Ovary (tissue), 9 donors: ENCODE results near the gene FARP1. TPM values are rescaled to one million over a fixed set of nuclear protein-coding genes. Genes with fewer than 3 reads are reported as not detected.

Experiments used
- DNase-seq, 5 donors: peaks; one replicate each; pipeline ENCODE4 v3.0.0-alpha.2; 2019 to 2020
- H3K27ac ChIP-seq, 2 donors: fragments of 200-600 bp; one replicate each; pipeline versions ENCODE4 v1.5.1 to v1.8.0; 2019 to 2022
- H3K27me3 ChIP-seq: fragments of 200-600 bp; one replicate; pipeline ENCODE4 v1.8.0; 2022
- H3K36me3 ChIP-seq: fragments of 200-600 bp; sonication (generic); one replicate; pipeline ENCODE4 v1.5.1; 2019
- H3K4me1 ChIP-seq: one replicate; pipeline ENCODE4 v1.8.1; 2013; ENCODE audit warnings: mild to moderate bottlenecking, moderate library complexity; ENCODE audit not compliant: insufficient read depth
- H3K4me3 ChIP-seq: fragments of 200-600 bp; sonication (generic); one replicate; pipeline ENCODE4 v1.5.1; 2017
- H3K9me3 ChIP-seq, 2 donors: fragments of 200-600 bp in 1 of 2; sonication (generic) in 1 of 2; one replicate each; pipeline versions ENCODE4 v1.5.1 to v1.8.1; 2013 to 2019; ENCODE audit warnings: mild to moderate bottlenecking in 1 of 2, moderate library complexity in 1 of 2
- CTCF ChIP-seq, 3 donors: fragments of 450-650 bp in 2 of 3; fragments of 200-600 bp in 1 of 3; IDR thresholded peaks; one replicate each; pipeline versions ENCODE4 v1.5.1 to v1.8.0; 2016 to 2022; ENCODE audit warnings: antibody characterized with exemption in 3 of 3, mild to moderate bottlenecking in 1 of 3
- EP300 ChIP-seq: sonication (generic); formaldehyde crosslinking; IDR thresholded peaks from one replicate; pipeline ENCODE4 v1.6.1; 2017; ENCODE audit warnings: antibody characterized with exemption
- POLR2A ChIP-seq: fragments of 450-650 bp; IDR thresholded peaks from one replicate; pipeline ENCODE4 v1.6.1; 2017; ENCODE audit warnings: antibody characterized with exemption, mild to moderate bottlenecking, moderate library complexity
- WGBS, 3 donors: extraction: QIAGEN DNeasy Blood & Tissue Kit in 1 of 3; methylation state at CpG; one replicate each; pipeline versions ENCODE4 v1.1.5 to v1.1.7; 2013 to 2017; 5-methylcytosine and 5-hydroxymethylcytosine counted together
- intact Hi-C, 4 donors: fragments of 100-400 bp; cut with DNase I; formaldehyde crosslinking; loops; one replicate each; pipeline versions ENCODE4 v1.11.0 to v1.15.1; 2022 to 2023
- polyA plus RNA-seq, 2 donors: library from polyadenylated mRNA; stranded (reverse); fragments of 200-250 nt in 1 of 2; fragments of 350-450 nt in 1 of 2; fragmentation: Illumina TruSeq in 1 of 2; extraction: RNeasy Lipid Tissue Mini Kit (QIAGEN cat#74804) in 1 of 2; gene quantifications; one replicate each; pipeline ENCODE4 v1.2.3, GENCODE V29; 2013 to 2014
- total RNA-seq, 7 donors: library from RNA; depleted of rRNA in 2 of 7; stranded (reverse); fragments of >200 nt in 2 of 7; fragmentation: NEBNext Ultra II Directional in 3 of 7; extraction: Animal tissue kit (Norgen Biotek cat#: 25700) in 3 of 7; gene quantifications; one replicate each; pipeline versions ENCODE4 v1.1.0 to v1.2.4, GENCODE V29; 2016 to 2023
- donor health status: DM: no; HTN: no; CAD: no; lungs with moderate emphysema.
- donor health status: DM: no; HTN: no; CAD: no.
- donor health status: Bipolar disorder and iron deficiency.
- donor health status: DM: yes; HTN: yes; CAD: no.
- donor health status: DM: no; HTN: no; CAD: no.
- donor health status: DM: yes; HTN: yes; CAD: no.

The FARP1 gene
- total and polyA plus RNA-seq, 9 donors, result 10.2 to 90.1 (median 35.6) TPM

GRCh38 chr13:98239162-98240076 lies 96.5 kb downstream of the FARP1 start:
- Histone ChIP-seq H3K27ac (no peak overlapping the region), H3K36me3 (no peaks in the 10 kb centered on the region), H3K4me1 (no peaks in the 10 kb centered on the region), H3K27me3 (no peaks in the 10 kb centered on the region), H3K9me3 (no peaks in the 10 kb centered on the region), H3K4me3 (no peak overlapping the region)
- TF ChIP-seq POLR2A (no peak), EP300 (no peak), CTCF (IDR thresholded peaks at IDR 0.05) (no peak)
- 81 to 90% (median 89%) methylated on average over 14 of the region's 14 CpGs for whole genome bisulfite sequencing, 3 donors
- DNase-seq, result no peak
- intact Hi-C loops, result no loop called here

- no peak overlapping the region for H3K27ac ChIP-seq
- 55 to 71% (median 55%) methylated on average over 12 of the region's 12 CpGs for WGBS, 3 donors
- H3K36me3 ChIP-seq, result no peaks in the 10 kb centered on the region
Measured at GRCh38 chr13:98240135-98240534, 97.2 kb downstream of the FARP1 start.

GRCh38 chr13:98240974-98241373 lies 98.1 kb downstream of the FARP1 start:
- no peaks in the 10 kb centered on the region for H3K36me3 ChIP-seq
- no peaks in the 10 kb centered on the region for H3K27me3 ChIP-seq
- no peak overlapping the region for H3K4me3 ChIP-seq
- TF ChIP-seq EP300, result no peak
- no peak for TF ChIP-seq CTCF (IDR thresholded peaks at IDR 0.05)
- TF ChIP-seq POLR2A, result no peak
- H3K4me1 ChIP-seq, result no peaks in the 10 kb centered on the region
- WGBS, 3 donors, result 95 to 98% (median 98%) methylated on average over 11 of the region's 11 CpGs
- H3K27ac ChIP-seq, result no peak overlapping the region
- DNase-seq, result no peak
- intact Hi-C loops, result no loop called here
- H3K9me3 ChIP-seq, result no peaks in the 10 kb centered on the region

More at GRCh38 chr13:98240135-98240534, 97.2 kb downstream of the FARP1 start:
- no peaks in the 10 kb centered on the region for H3K4me1 ChIP-seq
- intact Hi-C loops, result no loop called here
- TF ChIP-seq POLR2A, result no peak
- TF ChIP-seq EP300, result no peak
- no peak for TF ChIP-seq CTCF (IDR thresholded peaks at IDR 0.05)
- H3K9me3 ChIP-seq, result no peaks in the 10 kb centered on the region
- H3K27me3 ChIP-seq, result no peaks in the 10 kb centered on the region
- no peak overlapping the region for H3K4me3 ChIP-seq
- DNase-seq, result peak in 1 of 5 donors; percentile 44

- intact Hi-C loops, result no loop called here
- Histone ChIP-seq H3K36me3 (no peaks in the 10 kb centered on the region), H3K4me3 (no peak overlapping the region), H3K4me1 (no peaks in the 10 kb centered on the region), H3K27ac (no peak overlapping the region), H3K9me3 (no peaks in the 10 kb centered on the region), H3K27me3 (no peaks in the 10 kb centered on the region)
- WGBS, 3 donors, result 77 to 88% (median 82%) methylated on average over 7 of the region's 7 CpGs
- no peak for TF ChIP-seq CTCF (IDR thresholded peaks at IDR 0.05)
- TF ChIP-seq POLR2A, result no peak
- TF ChIP-seq EP300, result no peak
- no peak for DNase-seq
Measured at GRCh38 chr13:98241976-98242375, 99.1 kb downstream of the FARP1 start.
